ENCODE data around the gene PRKAG2.

PRKAG2 gene

DNA sequence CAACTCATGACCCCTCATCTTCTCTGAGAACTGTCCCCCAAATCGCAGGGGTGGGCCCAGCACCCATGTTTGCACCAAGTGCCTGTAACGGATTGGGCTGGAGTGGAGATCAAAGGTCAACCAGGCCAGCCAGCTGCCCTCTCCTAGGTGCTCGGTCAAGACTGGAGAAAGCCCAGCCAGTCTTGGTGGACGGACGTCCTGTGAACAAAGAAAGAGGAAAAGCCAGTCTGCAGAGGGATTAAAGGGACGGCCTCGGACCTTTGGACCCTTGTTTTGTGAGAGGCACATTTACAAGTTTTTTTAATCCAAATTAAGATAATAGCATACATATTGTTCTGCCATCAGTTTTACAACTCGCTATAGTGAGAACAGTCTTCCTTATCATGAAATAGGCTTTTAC is 47.6 kb upstream of the PRKAG2 start:
- TF ChIP-seq EZH2phosphoT487 (IDR thresholded peaks at IDR 0.05; ENCODE audit: borderline replicate concordance, low read length) = no peak
- TF ChIP-seq, protein P1, sequence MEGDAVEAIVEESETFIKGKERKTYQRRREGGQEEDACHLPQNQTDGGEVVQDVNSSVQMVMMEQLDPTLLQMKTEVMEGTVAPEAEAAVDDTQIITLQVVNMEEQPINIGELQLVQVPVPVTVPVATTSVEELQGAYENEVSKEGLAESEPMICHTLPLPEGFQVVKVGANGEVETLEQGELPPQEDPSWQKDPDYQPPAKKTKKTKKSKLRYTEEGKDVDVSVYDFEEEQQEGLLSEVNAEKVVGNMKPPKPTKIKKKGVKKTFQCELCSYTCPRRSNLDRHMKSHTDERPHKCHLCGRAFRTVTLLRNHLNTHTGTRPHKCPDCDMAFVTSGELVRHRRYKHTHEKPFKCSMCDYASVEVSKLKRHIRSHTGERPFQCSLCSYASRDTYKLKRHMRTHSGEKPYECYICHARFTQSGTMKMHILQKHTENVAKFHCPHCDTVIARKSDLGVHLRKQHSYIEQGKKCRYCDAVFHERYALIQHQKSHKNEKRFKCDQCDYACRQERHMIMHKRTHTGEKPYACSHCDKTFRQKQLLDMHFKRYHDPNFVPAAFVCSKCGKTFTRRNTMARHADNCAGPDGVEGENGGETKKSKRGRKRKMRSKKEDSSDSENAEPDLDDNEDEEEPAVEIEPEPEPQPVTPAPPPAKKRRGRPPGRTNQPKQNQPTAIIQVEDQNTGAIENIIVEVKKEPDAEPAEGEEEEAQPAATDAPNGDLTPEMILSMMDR (IDR thresholded peaks at IDR 0.05; ENCODE audit: low read depth, low read length, poor library complexity, severe bottlenecking) = no peak
- H3K4me2 ChIP-seq (ENCODE audit: low read length) = no peak overlapping the region
- H3K4me3 ChIP-seq (ENCODE audit: low read length) = no peak overlapping the region
- H3K4me1 ChIP-seq (ENCODE audit: control insufficient read depth, low read length) = no peaks in the 10 kb centered on the region
- H4K20me1 ChIP-seq (ENCODE audit: control insufficient read depth, insufficient read depth, low read depth, low read length) = no peaks in the 10 kb centered on the region
- no peak overlapping the region for H3K27ac ChIP-seq (ENCODE audit: low read depth, low read length)
- no peaks in the 10 kb centered on the region for H3K79me2 ChIP-seq (ENCODE audit: control insufficient read depth, low read length)
- no peaks in the 10 kb centered on the region for H3K9me2 ChIP-seq (replicated peaks; ENCODE audit: control insufficient read depth, low read length)
- H3F3A ChIP-seq (ENCODE audit: control insufficient read depth, insufficient read depth) = no peaks in the 10 kb centered on the region
- peaks cover 11% of the 10 kb centered on the region; the same call in 1 of the 2 replicates for H3K27me3 ChIP-seq (ENCODE audit: control insufficient read depth, low read length)
- no peaks in the 10 kb centered on the region for H3K9me3 ChIP-seq (ENCODE audit: control insufficient read depth, insufficient read depth, low read length)
- no peaks in the 10 kb centered on the region for H3K36me3 ChIP-seq (ENCODE audit: control insufficient read depth, low read length)

DNA sequence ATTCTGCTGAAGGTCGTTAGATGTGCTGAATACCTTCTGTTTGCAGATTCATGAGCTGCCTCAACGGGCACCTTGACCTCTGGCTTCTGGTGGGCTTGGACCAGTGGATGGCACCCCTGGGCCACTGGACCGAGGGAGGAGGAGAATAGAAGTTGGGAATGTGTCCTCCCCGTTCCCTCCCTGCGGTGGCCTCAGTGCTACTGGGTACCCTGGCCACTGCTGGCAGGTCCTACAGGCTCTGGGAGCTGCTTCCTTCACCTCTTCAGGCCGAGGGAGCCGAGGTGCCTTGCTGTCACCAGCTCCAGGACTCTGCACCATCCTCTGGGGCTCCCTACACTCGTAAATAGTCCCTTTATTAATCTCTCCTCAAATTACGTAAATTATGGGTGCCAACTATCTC is 47.1 kb upstream of the PRKAG2 start:
- Histone ChIP-seq H3K4me2 (ENCODE audit: low read length) (no peak overlapping the region), H3K27me3 (ENCODE audit: control insufficient read depth, low read length) (peaks cover 11% of the 10 kb centered on the region; the same call in 1 of the 2 replicates), H3K9me3 (ENCODE audit: control insufficient read depth, insufficient read depth, low read length) (no peaks in the 10 kb centered on the region), H4K20me1 (ENCODE audit: control insufficient read depth, insufficient read depth, low read depth, low read length) (no peaks in the 10 kb centered on the region), H3K4me1 (ENCODE audit: control insufficient read depth, low read length) (no peaks in the 10 kb centered on the region), H3K36me3 (ENCODE audit: control insufficient read depth, low read length) (no peaks in the 10 kb centered on the region), H3K27ac (ENCODE audit: low read depth, low read length) (no peak overlapping the region), H3K9me2 (replicated peaks; ENCODE audit: control insufficient read depth, low read length) (no peaks in the 10 kb centered on the region), H3F3A (ENCODE audit: control insufficient read depth, insufficient read depth) (no peaks in the 10 kb centered on the region), H3K4me3 (ENCODE audit: low read length) (no peak overlapping the region), H3K79me2 (ENCODE audit: control insufficient read depth, low read length) (no peaks in the 10 kb centered on the region)
- TF ChIP-seq EZH2phosphoT487 (IDR thresholded peaks at IDR 0.05; ENCODE audit: borderline replicate concordance, low read length) = no peak
- TF ChIP-seq, protein P1 (IDR thresholded peaks at IDR 0.05; ENCODE audit: low read depth, low read length, poor library complexity, severe bottlenecking) = no peak

DNA sequence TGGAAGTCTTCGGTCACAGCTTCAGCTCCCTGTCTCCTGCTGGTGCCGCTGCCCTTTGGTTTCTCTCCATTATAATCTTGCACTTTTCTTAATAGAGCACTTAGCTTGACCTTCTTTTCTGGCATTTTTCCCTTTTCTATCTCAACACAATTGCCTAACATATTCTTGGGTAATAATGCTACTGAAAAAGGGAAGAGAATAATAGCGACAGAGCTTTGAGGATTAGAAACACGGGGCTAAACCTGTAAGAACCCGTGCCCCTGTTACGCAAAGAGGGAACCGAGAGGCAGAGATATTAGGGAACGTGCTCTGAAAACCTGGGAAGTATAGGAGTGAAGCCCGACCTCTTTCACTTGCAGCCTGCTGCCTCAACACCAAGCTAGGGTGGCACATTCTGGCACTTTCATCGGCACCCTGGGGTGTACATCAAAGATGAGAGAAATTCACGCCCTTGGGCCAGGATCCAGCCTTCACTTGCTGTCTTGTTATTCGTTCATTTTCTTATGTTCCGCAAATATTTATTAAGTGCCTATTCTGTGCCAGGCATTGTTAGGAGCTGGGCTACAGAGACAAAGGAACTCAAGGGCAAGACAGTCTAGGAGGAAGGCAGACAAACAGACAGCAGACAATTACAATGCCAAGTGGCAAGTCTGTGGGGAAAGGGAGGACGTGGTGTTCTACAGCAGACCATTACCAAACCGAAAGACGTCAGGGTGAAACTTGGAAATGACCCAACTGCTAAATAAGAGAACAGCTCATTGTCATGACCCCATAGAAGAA is 46.4 kb upstream of the PRKAG2 start:
- no peaks in the 10 kb centered on the region for H3K9me2 ChIP-seq (replicated peaks; ENCODE audit: control insufficient read depth, low read length)
- no peaks in the 10 kb centered on the region for H3K9me3 ChIP-seq (ENCODE audit: control insufficient read depth, insufficient read depth, low read length)
- H3F3A ChIP-seq (ENCODE audit: control insufficient read depth, insufficient read depth) = no peaks in the 10 kb centered on the region
- H3K27me3 ChIP-seq (ENCODE audit: control insufficient read depth, low read length) = peaks cover 11% of the 10 kb centered on the region; the same call in 1 of the 2 replicates
- no peak for TF ChIP-seq EZH2phosphoT487 (IDR thresholded peaks at IDR 0.05; ENCODE audit: borderline replicate concordance, low read length)
- TF ChIP-seq, protein P1 (IDR thresholded peaks at IDR 0.05; ENCODE audit: low read depth, low read length, poor library complexity, severe bottlenecking) = no peak
- no peak overlapping the region for H3K27ac ChIP-seq (ENCODE audit: low read depth, low read length)
- no peaks in the 10 kb centered on the region for H3K79me2 ChIP-seq (ENCODE audit: control insufficient read depth, low read length)
- no peaks in the 10 kb centered on the region for H3K4me1 ChIP-seq (ENCODE audit: control insufficient read depth, low read length)
- no peak overlapping the region for H3K4me2 ChIP-seq (ENCODE audit: low read length)
- H3K36me3 ChIP-seq (ENCODE audit: control insufficient read depth, low read length) = no peaks in the 10 kb centered on the region
- H4K20me1 ChIP-seq (ENCODE audit: control insufficient read depth, insufficient read depth, low read depth, low read length) = no peaks in the 10 kb centered on the region
- H3K4me3 ChIP-seq (ENCODE audit: low read length) = no peak overlapping the region

All from DOHH2 (cell line).